Panc1 (cell line): ENCODE measurements around the gene TRERF1.

Source experiments
- CTCF ChIP-seq: fragments of 450-650 bp; IDR thresholded peaks from 2 replicates; pipeline ENCODE4 v1.5.1; 2017; ENCODE audit warnings: mild to moderate bottlenecking
- POLR2AphosphoS5 ChIP-seq: IDR thresholded peaks from 2 replicates; pipeline ENCODE4 v1.6.1; 2012; ENCODE audit warnings: mild to moderate bottlenecking, low read depth, low read length, moderate library complexity

- TF ChIP-seq POLR2AphosphoS5, result no peak
- TF ChIP-seq CTCF, result no peak
Observed at GRCh38 chr6:42381850-42382249, 69.9 kb downstream of the TRERF1 start.
